Activated CD8-positive, alpha-beta T cell treated with anti-CD3 and anti-CD28 coated beads for 36 hours (primary cell): Measurements from ENCODE around the gene ZBTB25. TPM values are rescaled to one million over a fixed set of nuclear protein-coding genes. Genes with fewer than 3 reads are reported as not detected.

Source experiments
- ATAC-seq: fragments of 200-7000 bp; cut with Tn5 transposase; one replicate; pipeline ENCODE4 v1.10.0; 2021; ENCODE audit warnings: mild to moderate bottlenecking, moderate library complexity
- CTCF ChIA-PET: fragments of 350-600 bp; sonication (Branson Sonifier 250); formaldehyde crosslinking; loops from one replicate; lab custom pipeline; 2021; ENCODE audit warnings: antibody characterized with exemption; lab: Charles Lee
- POLR2A ChIA-PET: fragments of 350-600 bp; sonication (Branson Sonifier 250); formaldehyde crosslinking; loops from one replicate; lab custom pipeline; 2021; ENCODE audit warnings: antibody characterized with exemption; lab: Charles Lee
- DNase-seq: peaks from one replicate; pipeline ENCODE4 v3.0.0-alpha.2; 2020
- H3K27ac Mint-ChIP-seq: one replicate; pipeline ENCODE4 v1.8.0; 2021; ENCODE audit warnings: mild to moderate bottlenecking, mixed read lengths
- H3K27me3 Mint-ChIP-seq: one replicate; pipeline ENCODE4 v1.8.0; 2021; ENCODE audit warnings: mixed read lengths
- H3K36me3 Mint-ChIP-seq: one replicate; pipeline ENCODE4 v1.8.0; 2021; ENCODE audit warnings: low read depth, mixed read lengths
- H3K4me1 Mint-ChIP-seq: one replicate; pipeline ENCODE4 v1.8.0; 2021; ENCODE audit warnings: low read depth, mixed read lengths
- H3K4me3 Mint-ChIP-seq: one replicate; pipeline ENCODE4 v1.8.0; 2021; ENCODE audit warnings: mild to moderate bottlenecking, moderate library complexity, mixed read lengths
- H3K9me3 Mint-ChIP-seq: one replicate; pipeline ENCODE4 v1.8.0; 2021; ENCODE audit warnings: mixed read lengths
- CTCF ChIP-seq: fragments of 200-600 bp; IDR thresholded peaks from one replicate; pipeline ENCODE4 v1.8.0; 2022; ENCODE audit warnings: antibody characterized with exemption, mild to moderate bottlenecking
- intact Hi-C: fragments of 100-400 bp; cut with micrococcal nuclease; formaldehyde crosslinking; loops from one replicate; pipeline ENCODE4 v1.10.0; 2022
- total RNA-seq, 2 experiments: library from RNA; stranded (reverse); gene quantifications; one replicate each; pipeline ENCODE4 v1.2.3, GENCODE V29; 2021

The ZBTB25 gene
- total RNA-seq, 2 experiments from 2014 or later: 58.6 to 58.8 TPM

- intact Hi-C loops: no loop called here
- H3K9me3 Mint-ChIP-seq: no peaks in the 10 kb centered on the region
- H3K27me3 Mint-ChIP-seq: no peaks in the 10 kb centered on the region
- no peak overlapping the region for H3K27ac Mint-ChIP-seq
- ChIA-PET CTCF (interaction anchor here (0.9 to 2.4 kb wide), 7 partner anchors 10 to 121 kb away, joined by 3 to 9 read pairs (median 3); partner anchors contain the start of gene HSPA2), POLR2A (interaction anchor here (2.8 kb wide), 1 partner anchor 10 kb away, joined by 12 read pairs; the partner anchor contains the start of genes ZBTB1 and ZBTB25)
- no peak for TF ChIP-seq CTCF
- H3K4me1 Mint-ChIP-seq: peaks cover 65% of the 10 kb centered on the region
- no peak overlapping the region for H3K4me3 Mint-ChIP-seq
- H3K36me3 Mint-ChIP-seq: peaks cover 21% of the 10 kb centered on the region
- ATAC-seq (no peak), DNase-seq (no peak)
Measured at GRCh38 chr14:64515053-64515452, 11.4 kb upstream of the ZBTB25 start.

GRCh38 chr14:64513271-64513670, 9.6 kb upstream of the ZBTB25 start:
- H3K36me3 Mint-ChIP-seq: peaks cover 29% of the 10 kb centered on the region
- peaks cover 77% of the 10 kb centered on the region for H3K4me1 Mint-ChIP-seq
- ChIA-PET POLR2A (no interaction called here), CTCF (interaction anchor here (1.1 to 1.3 kb wide), 2 partner anchors 12 to 14 kb away, joined by 3 to 4 read pairs; no protein-coding TSS in a partner anchor)
- no peak overlapping the region for H3K27ac Mint-ChIP-seq
- no peaks in the 10 kb centered on the region for H3K9me3 Mint-ChIP-seq
- no peak for TF ChIP-seq CTCF
- no peak overlapping the region for H3K4me3 Mint-ChIP-seq
- DNase-seq (no peak), ATAC-seq (no peak)
- H3K27me3 Mint-ChIP-seq: no peaks in the 10 kb centered on the region
- intact Hi-C loops: no loop called here

- peak; percentile 81 for DNase-seq
- peak overlapping the region; percentile 76 for H3K27ac Mint-ChIP-seq
- peak overlapping the region; percentile 41 for H3K4me3 Mint-ChIP-seq
- H3K27me3 Mint-ChIP-seq: no peaks in the 10 kb centered on the region
- intact Hi-C loops: no loop called here
- POLR2A ChIA-PET: no interaction called here
- H3K9me3 Mint-ChIP-seq: no peaks in the 10 kb centered on the region
- ATAC-seq: peak; percentile 28
- CTCF ChIA-PET: interaction anchor here (0.6 to 4.0 kb wide), 35 partner anchors 9 to 223 kb away, joined by 3 to 44 read pairs (median 6); partner anchors contain the start of gene HSPA2
- H3K4me1 Mint-ChIP-seq: peaks cover 70% of the 10 kb centered on the region
- peaks cover 38% of the 10 kb centered on the region for H3K36me3 Mint-ChIP-seq
- peak; percentile 90 for TF ChIP-seq CTCF
Measured at GRCh38 chr14:64510825-64511671, 7.4 kb upstream of the ZBTB25 start.

- intact Hi-C loops: loop anchor here (5.0 kb wide), 1 partner anchor 33 kb away; the partner anchor contains the start of gene HSPA2
- H3K27ac Mint-ChIP-seq: peak overlapping the region; percentile 73
- POLR2A ChIA-PET: interaction anchor here (1.1 to 1.3 kb wide), 2 partner anchors 11 to 12 kb away, joined by 3 read pairs; no protein-coding TSS in a partner anchor
- no peak for TF ChIP-seq CTCF
- H3K27me3 Mint-ChIP-seq: no peaks in the 10 kb centered on the region
- peaks cover 54% of the 10 kb centered on the region for H3K4me1 Mint-ChIP-seq
- H3K9me3 Mint-ChIP-seq: no peaks in the 10 kb centered on the region
- peak overlapping the region; percentile 79 for H3K4me3 Mint-ChIP-seq
- ATAC-seq: no peak
- no peak for DNase-seq
- CTCF ChIA-PET: interaction anchor here (1.0 to 4.0 kb wide), 8 partner anchors 14 to 165 kb away, joined by 3 to 44 read pairs (median 5); partner anchors contain the start of gene HSPA2
- peaks cover 41% of the 10 kb centered on the region for H3K36me3 Mint-ChIP-seq
Measured at GRCh38 chr14:64509036-64509435, 5.4 kb upstream of the ZBTB25 start.
